Renal pelvis (tissue), 4 donors: ENCODE measurements around the gene TPBG. TPM values are rescaled to one million over a fixed set of nuclear protein-coding genes. Genes with fewer than 3 reads are reported as not detected.
"Not testable (repeated sequence)": the region's sequence is repeated elsewhere in the genome, so short reads cannot be mapped to it uniquely, and the experiment has no call there.

Source experiments
- DNase-seq: peaks from one replicate; pipeline ENCODE4 v3.0.0-alpha.2; 2013
- polyA plus RNA-seq, 3 donors: library from polyadenylated mRNA; unstranded; fragments of 120-200 nt; gene quantifications; one replicate each; pipeline ENCODE4 v1.2.1, GENCODE V29; 2013; ENCODE audit not compliant: insufficient read length in 3 of 3

The TPBG gene
- polyA plus RNA-seq, 3 donors = 17.2 to 28.5 (median 24.8) TPM

- no peak for DNase-seq
Observed at GRCh38 chr6:82367704-82368103, 4.1 kb downstream of the TPBG start.

- no peak for DNase-seq
Observed at GRCh38 chr6:82370788-82371187, 7.2 kb downstream of the TPBG start.

DNA sequence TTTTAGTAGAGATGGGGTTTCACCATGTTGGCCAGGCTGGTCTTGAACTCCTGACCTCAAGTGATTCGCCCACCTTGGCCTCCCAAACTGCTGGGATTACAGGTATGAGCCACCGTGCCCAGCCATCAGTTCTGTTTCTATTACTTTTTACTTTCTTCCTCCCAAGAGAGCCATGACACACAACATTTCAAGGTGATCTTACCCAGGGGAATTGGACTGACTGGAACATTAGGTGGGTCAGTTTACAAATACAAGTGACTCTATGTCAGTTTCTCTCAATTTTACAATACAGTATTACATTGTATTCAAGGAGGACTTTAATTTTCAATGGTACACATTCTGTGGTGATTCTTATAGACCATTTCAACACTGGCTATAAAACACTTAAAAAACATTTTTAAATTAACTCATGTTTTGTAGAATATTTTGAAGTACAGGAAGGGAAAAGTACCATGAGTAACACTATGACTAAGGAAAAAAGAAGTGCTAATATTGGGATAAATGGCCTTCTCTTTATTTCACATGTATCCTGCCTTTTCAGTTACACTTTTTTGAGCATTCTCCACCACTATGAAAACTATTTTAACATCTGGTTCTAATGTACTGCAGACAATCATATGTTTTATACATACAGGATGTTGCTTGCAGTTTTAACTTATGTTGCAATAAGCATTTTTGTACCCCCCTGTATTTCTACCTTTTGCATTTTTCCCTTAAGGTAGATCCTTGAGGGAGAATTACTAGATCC lies 8.4 kb downstream of the TPBG start:
- DNase-seq = no peak

GRCh38 chr6:82372656-82373055 lies 9.0 kb downstream of the TPBG start:
- no peak for DNase-seq

DNA sequence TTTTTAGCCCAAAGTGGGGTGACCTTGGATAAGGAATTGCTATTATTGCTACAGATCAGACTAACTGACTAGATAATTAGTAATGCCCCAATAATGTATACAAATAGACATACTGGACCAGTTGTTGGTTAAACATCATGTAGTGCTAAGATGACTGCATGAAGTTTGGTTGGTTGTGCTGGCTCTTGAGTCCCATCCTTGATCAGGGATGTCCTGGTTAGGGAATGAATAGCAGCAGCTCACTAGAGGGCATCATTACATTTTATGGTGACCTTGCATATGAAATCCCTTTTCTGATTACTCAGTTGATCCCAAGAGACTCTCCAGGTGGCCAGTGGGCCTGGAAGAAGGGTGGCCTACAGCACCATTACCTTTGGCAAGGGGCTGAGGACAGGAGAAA lies 10.9 kb downstream of the TPBG start:
- DNase-seq = no peak

DNA sequence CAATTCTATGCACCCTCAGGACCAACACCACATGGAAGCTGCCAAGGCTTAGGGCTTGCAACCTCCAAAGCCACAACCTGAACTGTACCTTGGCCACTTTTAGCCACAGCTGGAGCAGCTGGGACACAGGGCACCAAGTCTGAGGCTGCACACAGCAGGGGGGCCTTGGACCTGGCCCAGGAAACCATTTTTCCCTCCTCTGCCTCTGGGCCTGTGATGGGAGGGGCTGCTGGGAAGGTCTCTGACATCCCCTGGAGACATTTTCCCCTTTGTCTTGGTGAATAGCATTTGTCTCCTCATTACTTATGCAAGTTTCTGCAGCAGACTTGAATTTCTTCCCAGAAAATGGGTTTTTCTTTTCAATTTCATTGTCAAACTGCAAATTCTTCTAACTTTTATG lies 13.0 kb downstream of the TPBG start:
- no peak for DNase-seq

- no peak for DNase-seq
Observed at GRCh38 chr6:82380566-82381185, 17.1 kb downstream of the TPBG start.

GRCh38 chr6:82381278-82381677 lies 17.7 kb downstream of the TPBG start:
- no peak for DNase-seq

DNA sequence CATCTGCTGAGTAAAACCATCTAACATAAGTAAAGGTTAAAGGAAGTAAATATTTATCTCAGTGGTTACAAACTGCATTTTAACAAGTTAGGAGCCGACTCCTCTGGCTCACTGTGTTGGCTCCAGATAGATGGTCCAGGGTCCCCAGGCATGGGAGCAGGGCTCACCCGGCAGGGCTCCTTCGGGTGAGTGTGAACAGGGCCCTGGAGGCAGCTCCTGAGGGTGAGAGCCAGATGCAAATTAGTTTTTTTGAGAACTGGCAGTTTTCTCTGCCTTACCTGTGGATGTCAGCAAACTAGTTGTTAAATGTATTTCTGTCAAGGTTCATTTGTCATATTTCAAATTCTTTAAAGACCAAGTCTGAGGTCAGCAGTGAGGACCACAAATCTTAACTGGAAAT lies 21.5 kb downstream of the TPBG start:
- DNase-seq = no peak

DNA sequence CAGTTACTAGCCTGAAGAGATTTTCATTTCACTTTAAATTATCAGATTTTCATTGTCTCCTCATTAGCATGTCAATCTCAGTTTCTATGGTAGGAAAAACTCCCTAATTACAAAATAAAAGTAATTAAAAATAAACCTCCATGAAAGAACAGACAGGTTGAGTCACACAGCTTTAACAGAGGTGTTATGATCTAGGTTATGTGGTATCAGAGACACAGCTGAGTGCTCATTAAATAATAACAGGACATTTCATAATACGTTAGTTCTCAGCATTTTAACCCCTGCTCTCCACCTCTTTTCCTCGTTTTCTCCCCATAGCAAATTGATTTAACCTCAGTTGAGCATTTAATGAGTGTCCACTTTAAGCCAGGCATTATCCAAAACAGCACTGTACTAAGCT lies 21.9 kb downstream of the TPBG start:
- no peak for DNase-seq

- no peak for DNase-seq
Observed at GRCh38 chr6:82385961-82386360, 22.3 kb downstream of the TPBG start.

GRCh38 chr6:82394770-82395169 lies 31.2 kb downstream of the TPBG start:
- DNase-seq = not testable (repeated sequence)

DNA sequence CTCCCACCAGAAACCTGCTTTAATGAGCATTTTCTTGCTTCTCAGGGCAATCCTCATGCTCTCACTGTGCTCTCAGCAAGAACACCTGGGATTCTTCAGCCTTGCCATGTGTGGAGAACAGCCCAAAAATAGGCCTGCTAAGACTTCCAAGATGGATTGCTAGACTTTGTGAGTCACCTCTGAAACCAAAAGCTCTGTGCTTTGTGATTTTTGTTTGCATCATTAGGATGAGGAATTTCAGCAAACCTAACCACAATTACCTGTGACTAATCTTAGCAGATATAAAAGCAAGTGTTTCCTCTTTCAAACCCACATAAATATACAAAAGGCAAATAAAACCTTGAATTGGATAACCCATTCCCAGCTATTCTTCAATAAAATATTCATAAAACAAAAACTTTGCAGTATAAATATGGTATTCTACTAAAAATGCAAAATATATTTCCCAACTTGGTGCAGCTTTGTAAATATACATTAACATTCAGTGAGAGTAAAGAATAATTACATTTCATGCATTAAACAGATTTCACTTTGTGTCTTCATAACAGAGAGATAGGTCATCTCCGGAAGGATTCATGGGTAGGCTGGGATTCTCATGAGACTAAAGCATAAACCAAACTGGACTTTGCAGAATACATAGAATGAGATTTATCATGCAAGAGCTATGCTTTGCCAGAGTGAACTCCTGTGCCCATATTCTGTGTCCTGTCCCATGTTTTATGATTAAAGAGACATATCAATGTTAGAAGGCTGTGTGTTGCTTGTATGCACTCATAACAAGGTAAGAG lies 33.5 kb downstream of the TPBG start:
- DNase-seq = no peak

GRCh38 chr6:82397962-82398692 lies 34.5 kb downstream of the TPBG start:
- no peak for DNase-seq

DNA sequence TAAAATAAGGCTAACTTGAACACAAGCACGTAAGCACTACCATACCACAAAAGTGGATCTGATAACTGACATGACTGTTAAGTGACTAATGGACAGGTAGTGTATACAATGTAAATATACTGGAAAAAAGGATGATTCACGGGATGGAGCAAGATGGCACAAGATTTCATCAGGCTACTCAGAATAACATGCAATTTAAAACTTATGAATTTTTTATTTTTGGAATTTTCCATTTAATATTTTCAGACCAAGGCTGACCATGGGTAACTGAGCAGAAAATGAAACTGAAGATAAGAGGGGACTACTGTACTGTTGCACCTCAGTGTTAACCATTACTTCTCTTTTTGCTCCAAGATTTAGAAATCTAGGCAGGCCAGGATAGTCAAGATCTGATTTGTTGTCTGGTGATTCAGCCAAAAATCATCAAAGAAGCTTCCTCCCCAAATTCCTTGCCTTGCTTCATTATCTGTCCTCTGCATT lies 45.4 kb downstream of the TPBG start:
- DNase-seq = no peak

DNA sequence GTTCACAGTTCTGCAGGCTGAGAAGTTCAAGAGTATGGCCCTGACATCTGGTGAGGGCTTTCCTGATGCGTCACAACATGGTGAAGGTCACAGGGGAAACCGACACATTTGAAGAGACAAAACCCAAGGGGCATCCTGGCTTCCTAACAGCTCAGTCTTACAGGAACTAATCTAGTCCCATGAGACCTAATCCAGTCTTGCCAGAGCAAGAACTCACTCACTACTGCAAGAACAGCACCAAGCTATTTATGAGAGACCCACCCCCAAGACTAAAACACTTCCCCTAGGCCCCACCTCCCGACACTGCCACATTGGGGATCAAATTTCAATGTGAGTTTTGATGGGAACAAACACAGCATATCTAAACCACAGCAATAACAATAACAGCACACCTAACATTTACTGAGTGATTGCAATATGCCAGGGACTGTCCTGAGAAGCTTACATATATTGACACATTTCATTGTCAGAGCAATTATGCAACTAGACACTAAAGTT lies 46.6 kb downstream of the TPBG start:
- DNase-seq = no peak

- DNase-seq = no peak
Observed at GRCh38 chr6:82413868-82414267, 50.3 kb downstream of the TPBG start.

- DNase-seq = no peak
Observed at GRCh38 chr6:82415820-82416219, 52.2 kb downstream of the TPBG start.

GRCh38 chr6:82416346-82416745 lies 52.7 kb downstream of the TPBG start:
- no peak for DNase-seq
